Prostate gland (tissue), 2 donors: ENCODE results near the gene MRGPRX2.

Source experiments
- CTCF ChIP-seq, 4 experiments: fragments of 200-600 bp in 2 of 4; fragments of 450-650 bp in 2 of 4; sonication (generic) in 2 of 4; IDR thresholded peaks; 1 replicate in 3 of 4; 2 replicates in 1 of 4; pipeline ENCODE4 v1.5.1; 2016 to 2019; ENCODE audit warnings: antibody characterized with exemption in 4 of 4, mild to moderate bottlenecking in 2 of 4, moderate library complexity in 2 of 4
- POLR2AphosphoS5 ChIP-seq: sonication (generic); formaldehyde crosslinking; IDR thresholded peaks from one replicate; pipeline ENCODE4 v1.6.1; 2017; ENCODE audit warnings: antibody characterized with exemption

- TF ChIP-seq CTCF (IDR thresholded peaks at IDR 0.05) (no peak), POLR2AphosphoS5 (no peak)
These were observed 11.9 kb upstream of the MRGPRX2 start for GRCh38 chr11:19072464-19072863.
